Gastroesophageal sphincter (tissue), 4 donors: ENCODE data around the gene TJP3. TPM values are rescaled to one million over a fixed set of nuclear protein-coding genes. Genes with fewer than 3 reads are reported as not detected.
"Not testable (repeated sequence)": the region's sequence is repeated elsewhere in the genome, so short reads cannot be mapped to it uniquely, and the experiment has no call there.

ENCODE experiments used
- ATAC-seq: fragments of 150-250 bp; one replicate; pipeline ENCODE4 v1.9.1; 2016; ENCODE audit warnings: mild to moderate bottlenecking, moderate library complexity
- H3K27ac ChIP-seq, 4 donors: fragments of 200-600 bp; sonication (generic) in 3 of 4; 1 replicate in 3 of 4; 2 replicates in 1 of 4; pipeline ENCODE4 v1.5.1; 2016 to 2019
- H3K27me3 ChIP-seq: fragments of 200-600 bp; sonication (generic); one replicate; pipeline ENCODE4 v1.5.1; 2019
- H3K36me3 ChIP-seq, 2 donors: fragments of 200-600 bp; sonication (generic); one replicate each; pipeline ENCODE4 v1.5.1; 2019; ENCODE audit warnings: control low read depth in 1 of 2
- H3K4me1 ChIP-seq, 3 donors: fragments of 200-600 bp; sonication (generic); 1 replicate in 2 of 3; 2 replicates in 1 of 3; pipeline ENCODE4 v1.5.1; 2016 to 2019; ENCODE audit warnings: control low read depth in 2 of 3
- H3K4me3 ChIP-seq, 2 donors: fragments of 200-600 bp; sonication (generic); one replicate each; pipeline ENCODE4 v1.5.1; 2019; ENCODE audit warnings: mild to moderate bottlenecking in 1 of 2, moderate library complexity in 1 of 2
- H3K9me3 ChIP-seq, 3 donors: fragments of 200-600 bp; sonication (generic); one replicate each; pipeline ENCODE4 v1.5.1; 2017 to 2019; ENCODE audit warnings: control low read depth in 2 of 3
- EP300 ChIP-seq: sonication (generic); formaldehyde crosslinking; IDR thresholded peaks from one replicate; pipeline ENCODE4 v1.6.1; 2017; ENCODE audit warnings: antibody characterized with exemption, mild to moderate bottlenecking
- POLR2A ChIP-seq, 2 donors: fragments of 450-650 bp; IDR thresholded peaks; one replicate each; pipeline ENCODE4 v1.6.1; 2017; ENCODE audit warnings: antibody characterized with exemption in 2 of 2, mild to moderate bottlenecking in 2 of 2, moderate library complexity in 1 of 2
- POLR2AphosphoS5 ChIP-seq: sonication (generic); formaldehyde crosslinking; IDR thresholded peaks from one replicate; pipeline ENCODE4 v1.6.1; 2017; ENCODE audit warnings: antibody characterized with exemption
- WGBS, 2 donors: methylation state at CpG; one replicate each; pipeline ENCODE4 v1.1.5; 2018; ENCODE audit warnings: low coverage in 1 of 2; 5-methylcytosine and 5-hydroxymethylcytosine counted together
- total RNA-seq, 4 donors: library from RNA; depleted of rRNA; stranded (reverse); fragments of >200 nt; gene quantifications; one replicate each; pipeline ENCODE4 v1.1.0, GENCODE V29; 2016
- TF ChIP-seq, protein P1 (sequence below), 4 experiments: fragments of 200-600 bp in 2 of 4; fragments of 450-650 bp in 2 of 4; sonication (generic) in 1 of 4; IDR thresholded peaks; one replicate each; pipeline ENCODE4 v1.5.1; 2017 to 2019; ENCODE audit warnings: antibody characterized with exemption in 4 of 4, mild to moderate bottlenecking in 2 of 4, moderate library complexity in 2 of 4

TJP3 gene
- total RNA-seq, 4 donors from 2014 or later, result 0.78 to 3.6 TPM; not detected in 2

- Histone ChIP-seq H3K27me3 (peaks cover 21% of the 10 kb centered on the region), H3K9me3 (no peaks in the 10 kb centered on the region), H3K4me1 (no peaks in the 10 kb centered on the region), H3K4me3 (no peak overlapping the region), H3K27ac (no peak overlapping the region), H3K36me3 (peaks cover 0 to 65% of the 10 kb centered on the region in 2 donors)
- WGBS, 2 donors, result no CpG with 5 or more reads among the region's 30 CpGs
- ATAC-seq, result no peak
- no peak for TF ChIP-seq POLR2AphosphoS5
- TF ChIP-seq POLR2A (IDR thresholded peaks at IDR 0.05), result no peak
- TF ChIP-seq, protein P1, sequence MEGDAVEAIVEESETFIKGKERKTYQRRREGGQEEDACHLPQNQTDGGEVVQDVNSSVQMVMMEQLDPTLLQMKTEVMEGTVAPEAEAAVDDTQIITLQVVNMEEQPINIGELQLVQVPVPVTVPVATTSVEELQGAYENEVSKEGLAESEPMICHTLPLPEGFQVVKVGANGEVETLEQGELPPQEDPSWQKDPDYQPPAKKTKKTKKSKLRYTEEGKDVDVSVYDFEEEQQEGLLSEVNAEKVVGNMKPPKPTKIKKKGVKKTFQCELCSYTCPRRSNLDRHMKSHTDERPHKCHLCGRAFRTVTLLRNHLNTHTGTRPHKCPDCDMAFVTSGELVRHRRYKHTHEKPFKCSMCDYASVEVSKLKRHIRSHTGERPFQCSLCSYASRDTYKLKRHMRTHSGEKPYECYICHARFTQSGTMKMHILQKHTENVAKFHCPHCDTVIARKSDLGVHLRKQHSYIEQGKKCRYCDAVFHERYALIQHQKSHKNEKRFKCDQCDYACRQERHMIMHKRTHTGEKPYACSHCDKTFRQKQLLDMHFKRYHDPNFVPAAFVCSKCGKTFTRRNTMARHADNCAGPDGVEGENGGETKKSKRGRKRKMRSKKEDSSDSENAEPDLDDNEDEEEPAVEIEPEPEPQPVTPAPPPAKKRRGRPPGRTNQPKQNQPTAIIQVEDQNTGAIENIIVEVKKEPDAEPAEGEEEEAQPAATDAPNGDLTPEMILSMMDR (IDR thresholded peaks at IDR 0.05), result no peak
- no peak for TF ChIP-seq EP300
Measured at GRCh38 chr19:3751236-3751635, 43.1 kb downstream of the TJP3 start.

DNA sequence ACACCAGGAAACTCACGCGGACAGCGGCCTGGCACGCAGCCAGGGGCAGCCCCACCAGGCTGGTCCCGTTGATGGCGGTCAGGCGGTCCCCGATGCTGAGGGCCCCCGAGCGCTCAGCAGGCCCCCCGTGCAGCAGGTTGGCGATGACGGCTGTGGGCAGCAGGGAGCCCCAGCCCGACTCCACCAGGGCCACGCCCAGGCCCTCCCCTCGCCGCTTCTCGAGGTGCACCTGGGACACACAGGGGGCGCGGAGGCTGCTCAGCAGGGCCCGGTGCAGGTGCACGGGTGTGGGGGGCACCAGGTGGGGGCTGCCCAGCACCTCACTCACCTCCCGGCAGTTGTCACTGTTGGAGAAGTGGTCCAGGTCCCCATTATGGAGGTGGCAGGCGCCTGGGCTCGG is 44.3 kb downstream of the TJP3 start:
- H3K9me3 ChIP-seq, result no peaks in the 10 kb centered on the region
- no peak overlapping the region for H3K27ac ChIP-seq
- H3K27me3 ChIP-seq, result peaks cover 8% of the 10 kb centered on the region
- peaks cover 0 to 76% of the 10 kb centered on the region in 2 donors for H3K36me3 ChIP-seq
- 53% methylated on average over 3 of the region's 25 CpGs; no CpG with 5 or more reads in 1 of the 2 donors for WGBS, 2 donors
- no peak overlapping the region for H3K4me3 ChIP-seq
- ATAC-seq, result peak; percentile 16
- no peaks in the 10 kb centered on the region for H3K4me1 ChIP-seq
- no peak for TF ChIP-seq EP300
- TF ChIP-seq, protein P1 (IDR thresholded peaks at IDR 0.05), result no peak
- TF ChIP-seq POLR2A (IDR thresholded peaks at IDR 0.05), result no peak
- TF ChIP-seq POLR2AphosphoS5, result no peak

DNA sequence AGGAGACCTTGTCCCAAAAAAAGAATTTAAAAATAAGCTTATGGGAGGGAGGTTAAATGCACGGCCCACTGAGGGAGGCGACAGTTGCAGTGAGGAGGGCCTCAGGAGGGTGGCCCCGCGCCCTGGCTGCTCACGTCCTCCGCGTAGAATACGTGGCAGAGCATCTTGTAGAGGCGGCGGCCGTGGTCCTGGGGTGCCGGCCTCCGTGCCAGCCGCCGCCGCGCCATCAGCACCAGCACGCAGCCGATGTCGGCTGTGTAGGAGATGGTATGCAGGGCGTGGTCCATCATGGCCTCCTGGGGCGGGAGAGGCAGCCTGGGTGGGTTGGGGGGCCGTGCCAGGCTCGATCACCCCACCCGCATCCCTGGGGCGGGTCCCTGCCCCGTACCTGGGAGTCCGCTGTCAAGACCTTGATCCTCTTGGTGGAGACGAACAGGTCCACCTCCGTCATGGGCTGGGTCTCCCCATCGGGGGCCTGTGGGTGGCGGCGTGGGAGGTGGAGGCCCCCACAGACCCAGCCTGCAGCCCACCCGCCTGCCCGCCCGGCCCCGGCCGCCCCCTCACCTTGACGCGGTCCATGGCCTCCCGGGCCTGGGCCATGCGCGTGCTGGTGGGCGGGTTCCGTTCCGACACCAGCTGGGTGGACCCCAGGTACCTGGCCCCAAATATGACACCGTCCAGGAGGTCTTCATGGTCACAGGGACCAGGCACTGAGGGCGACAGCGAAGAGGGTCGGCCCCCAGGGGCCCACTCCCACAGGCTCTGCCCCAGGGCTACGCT is 45.6 kb downstream of the TJP3 start:
- Histone ChIP-seq H3K36me3 (peaks cover 0 to 89% of the 10 kb centered on the region in 2 donors), H3K27ac (no peak overlapping the region), H3K9me3 (no peaks in the 10 kb centered on the region), H3K27me3 (no peaks in the 10 kb centered on the region), H3K4me3 (no peak overlapping the region), H3K4me1 (peaks cover 0 to 8% (median 0%) of the 10 kb centered on the region in 3 donors)
- no peak for ATAC-seq
- 80 to 86% methylated on average over 1 to 7 of the region's 51 CpGs for WGBS, 2 donors
- no peak for TF ChIP-seq POLR2A (IDR thresholded peaks at IDR 0.05)
- TF ChIP-seq POLR2AphosphoS5, result no peak
- no peak for TF ChIP-seq EP300
- TF ChIP-seq, protein P1 (IDR thresholded peaks at IDR 0.05), result no peak

DNA sequence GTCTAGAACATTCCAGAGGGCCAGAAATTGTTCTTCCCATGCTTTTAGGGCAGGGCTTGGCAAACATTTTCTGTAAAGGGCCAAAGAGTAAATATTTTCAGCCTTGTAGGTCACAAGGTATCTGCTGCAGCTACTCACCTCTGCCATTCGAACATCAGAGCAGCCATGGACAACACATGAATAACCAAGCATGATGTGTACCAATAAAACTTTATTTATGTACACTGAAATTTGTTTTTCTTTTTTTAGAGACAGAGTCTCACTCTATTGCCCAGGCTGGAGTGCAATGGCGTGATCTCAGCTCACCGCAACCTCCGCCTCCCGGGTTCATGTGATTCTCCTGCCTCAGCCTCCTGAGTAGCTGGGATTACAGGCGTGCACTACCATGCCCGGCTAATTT is 49.5 kb downstream of the TJP3 start:
- Histone ChIP-seq H3K36me3 (peaks cover 0 to 67% of the 10 kb centered on the region in 2 donors), H3K4me1 (peaks cover 0 to 44% (median 18%) of the 10 kb centered on the region in 3 donors)
- not testable (repeated sequence) for H3K4me3 ChIP-seq, H3K27me3 ChIP-seq, H3K27ac ChIP-seq, H3K9me3 ChIP-seq, ATAC-seq
- WGBS, 2 donors, result 85 to 94% methylated on average over 1 to 7 of the region's 7 CpGs

DNA sequence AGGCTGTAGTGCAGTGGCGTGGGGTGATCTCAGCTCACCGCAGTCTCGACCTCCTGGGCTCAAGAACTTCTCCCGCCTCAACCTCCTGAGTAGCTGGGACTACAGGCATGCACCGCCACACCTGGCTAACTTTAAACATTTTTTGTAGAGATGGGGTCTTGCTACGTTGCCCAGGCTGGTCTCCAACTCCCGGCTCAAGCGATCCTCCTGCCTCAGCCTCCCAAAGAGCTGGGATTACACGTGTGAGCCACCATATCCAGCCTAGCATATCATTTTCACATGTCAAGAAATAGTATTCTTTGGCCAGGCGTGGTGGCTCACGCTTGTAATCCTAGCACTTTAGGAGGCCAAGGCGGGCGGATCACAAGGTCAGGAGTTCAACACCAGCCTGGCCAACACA is 50.1 kb downstream of the TJP3 start:
- H3K9me3 ChIP-seq, ATAC-seq, H3K4me3 ChIP-seq, H3K27ac ChIP-seq, H3K27me3 ChIP-seq: not testable (repeated sequence)
- peaks cover 0 to 61% of the 10 kb centered on the region in 2 donors for H3K36me3 ChIP-seq
- 98% methylated on average over 5 of the region's 13 CpGs; no CpG with 5 or more reads in 1 of the 2 donors for WGBS, 2 donors
- H3K4me1 ChIP-seq, result peaks cover 0 to 48% (median 21%) of the 10 kb centered on the region in 3 donors
